ENCODE results near the gene PLA2G4B.

The PLA2G4B gene

GRCh38 chr15:41827880-41828806 is 10.5 kb upstream of the PLA2G4B start, which contains the start of gene JMJD7:
JMJD7 (plus strand) TSS chr15:41828092; CDS start chr15:41828125, 33 bp downstream.
- peak; percentile 97 for DNase-seq

- DNase-seq: no peak
Observed at GRCh38 chr15:41828807-41829141, 9.9 kb upstream of the PLA2G4B start.

DNA sequence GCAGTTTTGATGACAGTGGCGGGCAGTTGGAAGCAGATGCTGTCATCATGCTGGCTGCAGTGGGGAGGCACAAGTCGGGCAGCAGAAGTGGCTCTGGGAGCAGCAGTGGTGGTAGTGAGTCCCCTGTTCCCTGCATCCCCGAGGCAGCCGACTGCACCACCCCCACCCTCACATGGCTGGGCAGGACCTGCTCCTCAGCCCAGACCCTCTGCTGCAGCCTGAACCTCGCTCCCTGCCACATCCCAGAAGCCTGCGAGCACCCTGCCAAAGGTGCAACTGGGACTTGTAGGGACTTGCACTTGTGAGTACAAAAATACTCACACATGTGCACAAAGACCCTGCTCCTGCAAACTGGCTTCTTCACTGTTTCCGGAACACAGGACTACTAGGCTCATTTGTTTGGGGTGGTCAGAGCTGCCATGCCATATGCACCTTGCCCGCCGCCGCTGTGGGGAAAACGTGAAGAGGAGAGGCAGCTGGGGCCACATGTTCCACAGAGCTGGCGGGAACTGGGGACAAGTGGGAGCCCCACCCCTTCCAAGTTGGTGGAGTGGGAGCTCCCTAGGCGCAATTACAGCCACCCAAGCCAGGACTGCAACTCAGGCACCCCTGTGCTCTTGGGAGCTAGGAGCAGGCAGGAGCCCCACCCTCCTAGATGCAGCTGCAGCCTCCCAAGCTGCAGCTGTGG is 8.5 kb upstream of the PLA2G4B start:
- DNase-seq: no peak

DNA sequence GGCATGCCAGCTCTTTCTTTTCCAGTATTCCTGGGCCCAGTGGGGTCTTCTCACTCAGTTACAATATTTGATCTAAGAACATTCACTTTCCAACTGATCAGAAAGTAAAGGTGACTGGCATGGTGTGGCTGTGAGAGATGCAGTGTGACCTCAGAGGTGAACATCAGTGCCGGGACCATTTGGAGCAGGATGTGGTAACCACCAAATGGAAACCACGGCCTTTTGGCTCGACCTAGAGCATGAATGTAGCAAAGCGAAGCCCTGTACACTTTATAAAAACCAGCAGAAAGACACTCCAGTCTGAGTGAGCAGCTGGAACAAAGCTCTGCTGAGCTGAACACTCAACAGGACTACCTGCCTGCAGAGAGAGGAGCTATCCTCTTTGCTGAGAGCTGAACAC is 7.4 kb upstream of the PLA2G4B start:
- peak; percentile 65 for DNase-seq

- DNase-seq: no peak
Observed at GRCh38 chr15:41832208-41832607, 6.4 kb upstream of the PLA2G4B start.

GRCh38 chr15:41832875-41833274 is 5.8 kb upstream of the PLA2G4B start:
- DNase-seq: peak; percentile 19

- no peak for DNase-seq
Observed at GRCh38 chr15:41834096-41834495, 4.6 kb upstream of the PLA2G4B start.

DNA sequence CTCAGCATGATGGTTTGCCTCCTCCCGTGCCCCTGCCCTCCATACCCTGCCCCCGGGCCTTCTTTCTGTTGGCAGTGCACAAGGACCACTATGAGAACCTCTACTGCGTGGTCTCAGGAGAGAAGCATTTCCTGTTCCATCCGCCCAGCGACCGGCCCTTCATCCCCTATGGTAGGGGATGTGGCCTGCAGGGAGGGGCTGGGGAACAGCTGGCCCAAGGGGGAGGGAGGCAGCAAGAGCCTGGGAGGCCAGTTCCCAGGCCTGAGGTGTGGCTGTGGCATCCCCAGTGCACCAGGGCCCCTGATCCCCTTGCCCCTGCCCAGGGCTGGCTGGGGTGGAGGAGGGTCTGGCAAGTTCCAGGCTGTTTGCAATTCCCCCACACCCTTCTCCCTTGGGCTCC is 2.6 kb upstream of the PLA2G4B start:
- no peak for DNase-seq

GRCh38 chr15:41836713-41837454 is 1.8 kb upstream of the PLA2G4B start:
- no peak for DNase-seq

DNA sequence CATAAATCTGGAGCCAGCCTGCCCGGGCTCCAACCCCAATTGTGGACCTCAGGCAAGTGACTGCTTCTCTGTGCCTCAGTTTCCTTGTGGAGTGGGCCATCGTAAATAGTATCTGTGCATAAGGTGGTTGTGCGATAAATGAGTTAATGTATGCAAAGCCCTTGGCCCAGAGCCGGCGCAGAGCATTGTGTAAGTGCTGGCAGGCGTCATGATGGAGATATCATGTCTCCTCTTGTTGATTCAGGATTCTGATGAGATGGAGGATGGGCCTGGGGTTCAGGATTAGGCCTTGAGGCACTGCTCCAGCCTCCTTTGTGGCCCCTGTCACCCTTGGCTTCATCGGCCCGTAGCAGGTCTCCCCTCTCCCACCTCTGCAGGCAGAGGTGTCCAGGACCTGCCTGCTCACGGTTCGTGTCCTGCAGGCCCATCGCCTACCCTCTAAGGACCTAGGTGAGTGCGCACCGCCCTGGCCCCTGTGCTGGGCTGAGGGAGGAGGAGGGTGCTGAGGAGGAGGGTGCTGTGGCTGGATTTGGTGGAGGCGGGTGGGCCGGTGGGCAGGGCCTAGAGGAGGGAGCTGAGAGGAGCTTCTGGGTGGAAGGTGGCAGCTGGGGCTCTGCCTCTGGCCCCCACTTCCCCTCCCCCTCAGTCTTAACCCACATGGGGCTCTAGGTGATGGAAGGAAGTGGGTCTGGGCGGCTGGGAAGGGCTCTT is 1.3 kb downstream of the PLA2G4B start:
- no peak for DNase-seq

GRCh38 chr15:41840673-41841072 is 2.0 kb downstream of the PLA2G4B start:
- no peak for DNase-seq

- no peak for DNase-seq
Observed at GRCh38 chr15:41841131-41841530, 2.5 kb downstream of the PLA2G4B start.

- DNase-seq: no peak
Observed at GRCh38 chr15:41842229-41842628, 3.6 kb downstream of the PLA2G4B start.

DNA sequence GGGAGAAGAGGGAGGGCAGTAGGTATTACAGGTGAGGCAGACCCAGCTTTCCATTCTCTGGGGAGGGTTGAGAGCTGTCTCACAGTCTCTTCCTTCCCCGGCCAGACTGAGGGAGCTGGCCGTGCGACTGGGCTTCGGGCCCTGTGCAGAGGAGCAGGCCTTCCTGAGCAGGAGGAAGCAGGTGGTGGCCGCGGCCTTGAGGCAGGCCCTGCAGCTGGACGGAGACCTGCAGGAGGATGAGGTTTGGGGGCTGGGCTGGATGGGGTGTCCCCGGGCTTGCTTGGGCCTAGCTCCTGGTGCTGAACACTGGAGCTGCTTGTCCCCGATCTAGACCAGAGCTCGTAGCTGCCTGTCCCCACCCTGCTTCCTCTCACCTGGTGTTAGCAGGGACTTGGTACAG is 4.9 kb downstream of the PLA2G4B start:
- no peak for DNase-seq

- DNase-seq: no peak
Observed at GRCh38 chr15:41844814-41845213, 6.2 kb downstream of the PLA2G4B start.

GRCh38 chr15:41847206-41847605 is 8.6 kb downstream of the PLA2G4B start:
- no peak for DNase-seq

DNA sequence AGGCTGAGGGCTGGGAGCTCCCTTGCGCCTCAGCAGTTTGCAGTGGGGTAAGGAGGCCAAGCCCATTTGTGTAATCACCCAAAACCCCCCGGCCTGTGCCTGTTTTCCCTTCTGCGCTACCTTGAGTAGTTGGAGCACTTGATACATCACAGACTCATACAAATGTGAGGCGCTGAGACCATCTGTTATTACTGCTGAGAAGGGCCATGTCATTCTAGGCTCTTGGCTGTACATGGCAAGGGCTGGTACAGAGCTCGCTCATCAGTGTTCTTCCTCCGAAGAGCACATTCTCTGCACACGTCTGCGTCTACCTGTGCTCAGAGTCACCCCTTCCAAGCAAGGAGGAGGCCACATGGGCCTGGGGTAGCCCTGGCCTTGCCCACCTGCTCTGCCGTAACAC is 9.3 kb downstream of the PLA2G4B start:
- DNase-seq: no peak

DNA sequence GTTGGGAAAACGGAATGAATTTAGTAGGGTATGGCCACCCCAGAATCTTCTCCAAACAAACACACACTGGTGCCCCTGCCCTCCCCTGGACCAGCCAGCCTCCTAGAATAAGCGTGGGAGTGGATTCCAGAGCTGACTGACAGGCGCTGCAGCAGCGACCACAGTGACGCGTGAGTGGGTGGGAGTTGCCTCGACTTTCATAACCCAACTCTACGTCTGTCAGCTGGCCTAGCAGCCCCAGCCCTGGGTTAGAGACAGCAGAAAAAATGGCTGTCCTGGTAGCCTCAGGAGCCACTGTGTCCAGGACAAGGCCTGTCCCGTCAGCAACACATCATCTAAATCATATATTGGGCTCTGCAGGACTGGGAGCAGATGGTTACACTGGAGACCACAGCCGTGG is 10.0 kb downstream of the PLA2G4B start:
- DNase-seq: peak; percentile 76

DNA sequence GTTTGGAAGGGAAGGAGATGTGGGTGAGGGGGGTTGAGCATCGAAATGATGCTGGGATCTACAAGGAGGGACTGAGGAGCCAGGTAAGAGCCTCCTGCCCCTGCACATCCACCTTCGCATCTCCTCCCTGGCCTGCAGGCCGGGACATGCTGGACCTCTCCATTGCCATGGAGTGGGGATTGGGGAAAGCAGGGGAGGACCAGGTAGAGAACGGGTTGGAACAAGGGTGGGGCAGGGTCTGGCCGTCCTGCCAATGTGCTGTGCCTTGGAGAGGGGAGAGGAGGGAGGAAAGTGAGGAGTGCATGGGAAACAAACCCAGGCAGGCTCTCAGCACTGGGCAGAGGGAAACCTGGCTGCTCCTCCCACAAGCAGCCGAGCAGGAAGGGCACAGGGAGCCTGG is 10.6 kb downstream of the PLA2G4B start:
- no peak for DNase-seq

- no peak for DNase-seq
Observed at GRCh38 chr15:41849861-41850260, 11.2 kb downstream of the PLA2G4B start.

GRCh38 chr15:41850482-41851166 is 12.0 kb downstream of the PLA2G4B start:
- DNase-seq: no peak

DNA sequence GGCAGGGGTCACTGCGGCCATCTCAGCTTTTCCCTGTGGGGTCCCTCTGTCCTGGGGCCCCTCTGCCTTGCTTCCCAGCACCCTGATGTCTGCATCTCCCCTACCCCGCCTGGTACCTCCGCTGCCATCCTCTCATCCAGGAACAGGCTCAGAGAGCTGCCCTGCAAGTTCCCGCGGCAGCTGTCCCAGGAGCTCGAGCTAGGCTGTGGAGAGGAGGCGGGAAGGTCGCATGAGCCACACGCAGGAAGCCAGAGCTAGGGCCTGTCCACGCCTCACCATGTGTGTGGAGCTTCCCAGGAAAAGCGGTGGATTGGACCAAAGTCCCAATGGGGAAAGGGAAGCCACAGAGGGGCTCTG is 12.5 kb downstream of the PLA2G4B start:
- DNase-seq: no peak

All from activated CD4-positive, alpha-beta T cell treated with anti-CD3 and anti-CD28 coated beads for 48 hours (primary cell).